ENCODE data around the gene MNS1. TPM values are rescaled to one million over a fixed set of nuclear protein-coding genes. Genes with fewer than 3 reads are reported as not detected.

Gene MNS1
- total and polyA plus RNA-seq, 10 of the 15 experiments (the other 5 are each of a cell fraction or from before 2014, with no cell fraction given), result 0.45 to 2.6 (median 0.97) TPM

DNA sequence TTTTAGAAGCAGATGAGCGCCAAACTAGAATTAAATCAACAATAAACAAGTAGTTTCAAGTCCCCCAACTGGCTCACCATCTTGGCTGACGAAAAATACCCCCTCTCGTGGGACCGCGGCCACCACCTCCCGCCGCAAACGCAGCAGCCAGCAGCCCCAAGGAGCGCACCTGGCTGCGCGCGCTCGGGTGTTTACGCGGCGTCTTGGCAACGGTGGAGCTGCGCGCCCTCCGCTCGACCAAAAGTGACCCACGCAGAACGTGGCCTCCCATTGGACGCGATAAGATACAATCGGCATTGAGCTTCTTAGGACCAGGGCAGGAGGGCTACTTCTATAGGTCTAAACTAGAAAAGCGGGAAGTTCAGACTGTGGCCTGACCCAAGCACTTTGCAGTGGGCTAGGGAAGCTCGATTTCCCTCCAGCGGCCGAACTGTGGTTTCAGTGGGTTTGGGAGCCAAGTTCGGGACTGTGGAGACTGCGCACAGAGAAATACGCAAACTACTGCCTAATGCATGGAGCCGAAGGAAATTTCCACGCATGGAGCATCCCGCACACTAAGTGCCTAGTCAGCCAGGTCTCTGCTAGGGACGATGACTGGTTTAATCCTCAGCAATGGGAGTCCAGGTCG, at the start of gene MNS1 (continued):
- no peak for TF ChIP-seq SMARCA5 (IDR thresholded peaks at IDR 0.05)
- TF ChIP-seq, protein P1, sequence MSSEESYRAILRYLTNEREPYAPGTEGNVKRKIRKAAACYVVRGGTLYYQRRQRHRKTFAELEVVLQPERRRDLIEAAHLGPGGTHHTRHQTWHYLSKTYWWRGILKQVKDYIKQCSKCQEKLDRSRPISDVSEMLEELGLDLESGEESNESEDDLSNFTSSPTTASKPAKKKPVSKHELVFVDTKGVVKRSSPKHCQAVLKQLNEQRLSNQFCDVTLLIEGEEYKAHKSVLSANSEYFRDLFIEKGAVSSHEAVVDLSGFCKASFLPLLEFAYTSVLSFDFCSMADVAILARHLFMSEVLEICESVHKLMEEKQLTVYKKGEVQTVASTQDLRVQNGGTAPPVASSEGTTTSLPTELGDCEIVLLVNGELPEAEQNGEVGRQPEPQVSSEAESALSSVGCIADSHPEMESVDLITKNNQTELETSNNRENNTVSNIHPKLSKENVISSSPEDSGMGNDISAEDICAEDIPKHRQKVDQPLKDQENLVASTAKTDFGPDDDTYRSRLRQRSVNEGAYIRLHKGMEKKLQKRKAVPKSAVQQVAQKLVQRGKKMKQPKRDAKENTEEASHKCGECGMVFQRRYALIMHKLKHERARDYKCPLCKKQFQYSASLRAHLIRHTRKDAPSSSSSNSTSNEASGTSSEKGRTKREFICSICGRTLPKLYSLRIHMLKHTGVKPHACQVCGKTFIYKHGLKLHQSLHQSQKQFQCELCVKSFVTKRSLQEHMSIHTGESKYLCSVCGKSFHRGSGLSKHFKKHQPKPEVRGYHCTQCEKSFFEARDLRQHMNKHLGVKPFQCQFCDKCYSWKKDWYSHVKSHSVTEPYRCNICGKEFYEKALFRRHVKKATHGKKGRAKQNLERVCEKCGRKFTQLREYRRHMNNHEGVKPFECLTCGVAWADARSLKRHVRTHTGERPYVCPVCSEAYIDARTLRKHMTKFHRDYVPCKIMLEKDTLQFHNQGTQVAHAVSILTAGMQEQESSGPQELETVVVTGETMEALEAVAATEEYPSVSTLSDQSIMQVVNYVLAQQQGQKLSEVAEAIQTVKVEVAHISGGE (CRISPR knock-in tag; IDR thresholded peaks at IDR 0.05), result no peak
- TF ChIP-seq IRF4 (IDR thresholded peaks at IDR 0.05; ENCODE audit: low read depth, low read length), result no peak
- TF ChIP-seq MEF2B (IDR thresholded peaks at IDR 0.05; ENCODE audit: partially characterized antibody, poor library complexity, severe bottlenecking), result peak; percentile 36
- TF ChIP-seq GATAD2B (conservative IDR thresholded peaks at IDR 0.05; ENCODE audit: low read depth), result no peak
- peak; percentile 57 for TF ChIP-seq RUNX3 (IDR thresholded peaks at IDR 0.05; ENCODE audit: low read length)
- peak; percentile 92 for TF ChIP-seq TCF3 (IDR thresholded peaks at IDR 0.05; ENCODE audit: borderline replicate concordance, insufficient read depth, low read depth, low read length)
- no peak for TF ChIP-seq MLLT1 (IDR thresholded peaks at IDR 0.05)
- TF ChIP-seq FOXM1 (IDR thresholded peaks at IDR 0.05; ENCODE audit: low read depth, low read length), result peak; percentile 55
- no peak for TF ChIP-seq ZBED1 (IDR thresholded peaks at IDR 0.05; ENCODE audit: borderline replicate concordance)
- no peak for TF ChIP-seq JUND (IDR thresholded peaks at IDR 0.05; ENCODE audit: low read depth, low read length)
- TF ChIP-seq TCF7 (IDR thresholded peaks at IDR 0.05; ENCODE audit: borderline replicate concordance), result no peak
- TF ChIP-seq NKRF (conservative IDR thresholded peaks at IDR 0.05), result peak; percentile 94
- no peak for TF ChIP-seq ZNF217 (IDR thresholded peaks at IDR 0.05)
- no peak for TF ChIP-seq EGR1 (IDR thresholded peaks at IDR 0.05; ENCODE audit: borderline replicate concordance in 1 of 2, low read depth in 2 of 2, low read length in 2 of 2)
- no peak for TF ChIP-seq CBX3 (IDR thresholded peaks at IDR 0.05; ENCODE audit: borderline replicate concordance, low read depth)
- no peak for TF ChIP-seq ESRRA (IDR thresholded peaks at IDR 0.05; ENCODE audit: low read length)
- TF ChIP-seq ZNF24 (IDR thresholded peaks at IDR 0.05), result no peak
- TF ChIP-seq, protein P2, sequence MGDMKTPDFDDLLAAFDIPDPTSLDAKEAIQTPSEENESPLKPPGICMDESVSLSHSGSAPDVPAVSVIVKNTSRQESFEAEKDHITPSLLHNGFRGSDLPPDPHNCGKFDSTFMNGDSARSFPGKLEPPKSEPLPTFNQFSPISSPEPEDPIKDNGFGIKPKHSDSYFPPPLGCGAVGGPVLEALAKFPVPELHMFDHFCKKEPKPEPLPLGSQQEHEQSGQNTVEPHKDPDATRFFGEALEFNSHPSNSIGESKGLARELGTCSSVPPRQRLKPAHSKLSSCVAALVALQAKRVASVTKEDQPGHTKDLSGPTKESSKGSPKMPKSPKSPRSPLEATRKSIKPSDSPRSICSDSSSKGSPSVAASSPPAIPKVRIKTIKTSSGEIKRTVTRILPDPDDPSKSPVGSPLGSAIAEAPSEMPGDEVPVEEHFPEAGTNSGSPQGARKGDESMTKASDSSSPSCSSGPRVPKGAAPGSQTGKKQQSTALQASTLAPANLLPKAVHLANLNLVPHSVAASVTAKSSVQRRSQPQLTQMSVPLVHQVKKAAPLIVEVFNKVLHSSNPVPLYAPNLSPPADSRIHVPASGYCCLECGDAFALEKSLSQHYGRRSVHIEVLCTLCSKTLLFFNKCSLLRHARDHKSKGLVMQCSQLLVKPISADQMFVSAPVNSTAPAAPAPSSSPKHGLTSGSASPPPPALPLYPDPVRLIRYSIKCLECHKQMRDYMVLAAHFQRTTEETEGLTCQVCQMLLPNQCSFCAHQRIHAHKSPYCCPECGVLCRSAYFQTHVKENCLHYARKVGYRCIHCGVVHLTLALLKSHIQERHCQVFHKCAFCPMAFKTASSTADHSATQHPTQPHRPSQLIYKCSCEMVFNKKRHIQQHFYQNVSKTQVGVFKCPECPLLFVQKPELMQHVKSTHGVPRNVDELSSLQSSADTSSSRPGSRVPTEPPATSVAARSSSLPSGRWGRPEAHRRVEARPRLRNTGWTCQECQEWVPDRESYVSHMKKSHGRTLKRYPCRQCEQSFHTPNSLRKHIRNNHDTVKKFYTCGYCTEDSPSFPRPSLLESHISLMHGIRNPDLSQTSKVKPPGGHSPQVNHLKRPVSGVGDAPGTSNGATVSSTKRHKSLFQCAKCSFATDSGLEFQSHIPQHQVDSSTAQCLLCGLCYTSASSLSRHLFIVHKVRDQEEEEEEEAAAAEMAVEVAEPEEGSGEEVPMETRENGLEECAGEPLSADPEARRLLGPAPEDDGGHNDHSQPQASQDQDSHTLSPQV (IDR thresholded peaks at IDR 0.05), result no peak
- peak; percentile 58; the same call in 1 of the 2 replicates for TF ChIP-seq POLR2AphosphoS5 (IDR thresholded peaks at IDR 0.05; ENCODE audit: low read length)
